Esophagus squamous epithelium (tissue), 5 donors: ENCODE data around the gene ADAMTS9. TPM values are rescaled to one million over a fixed set of nuclear protein-coding genes. Genes with fewer than 3 reads are reported as not detected.

Experiments used
- DNase-seq: peaks from one replicate; lab custom pipeline; 2025; lab: John Stamatoyannopoulos, UW
- H3K27ac ChIP-seq, 4 donors: fragments of 200-600 bp; sonication (generic); one replicate each; pipeline ENCODE4 v1.5.1; 2016 to 2019; ENCODE audit warnings: mild to moderate bottlenecking in 1 of 4
- H3K27me3 ChIP-seq, 4 donors: fragments of 200-600 bp; sonication (generic); 1 replicate in 3 of 4; 2 replicates in 1 of 4; pipeline versions ENCODE4 v1.5.1 to v1.6.0; 2017 to 2021; ENCODE audit warnings: antibody characterized with exemption in 1 of 4
- H3K36me3 ChIP-seq, 3 donors: fragments of 200-600 bp; sonication (generic); one replicate each; pipeline ENCODE4 v1.5.1; 2016 to 2019
- H3K4me1 ChIP-seq, 3 donors: fragments of 200-600 bp; sonication (generic); one replicate each; pipeline ENCODE4 v1.5.1; 2017 to 2019
- H3K4me3 ChIP-seq, 4 donors: fragments of 200-600 bp; sonication (generic); 1 replicate in 3 of 4; 2 replicates in 1 of 4; pipeline ENCODE4 v1.5.1; 2016 to 2019; ENCODE audit warnings: mild to moderate bottlenecking in 2 of 4, moderate library complexity in 1 of 4
- H3K9me3 ChIP-seq, 3 donors: fragments of 200-600 bp; sonication (generic); one replicate each; pipeline ENCODE4 v1.5.1; 2016 to 2019
- CTCF ChIP-seq, 6 experiments: fragments of 450-650 bp in 4 of 6; fragments of 200-600 bp in 2 of 6; sonication (generic) in 2 of 6; IDR thresholded peaks; one replicate each; pipeline ENCODE4 v1.5.1; 2016 to 2019; ENCODE audit warnings: antibody characterized with exemption in 6 of 6, mild to moderate bottlenecking in 4 of 6, moderate library complexity in 4 of 6
- POLR2A ChIP-seq, 4 donors: fragments of 450-650 bp; IDR thresholded peaks; one replicate each; pipeline ENCODE4 v1.6.1; 2017; ENCODE audit warnings: antibody characterized with exemption in 4 of 4, mild to moderate bottlenecking in 4 of 4, moderate library complexity in 3 of 4
- WGBS, 2 donors: methylation state at CpG; one replicate each; pipeline ENCODE4 v1.1.5; 2018; 5-methylcytosine and 5-hydroxymethylcytosine counted together
- intact Hi-C: fragments of 100-400 bp; cut with DNase I; formaldehyde crosslinking; loops from one replicate; pipeline ENCODE4 v1.15.0; 2022
- total RNA-seq, 4 donors: library from RNA; depleted of rRNA; stranded (reverse); fragments of >200 nt; gene quantifications; one replicate each; pipeline ENCODE4 v1.1.0, GENCODE V29; 2016
- donor health status: DM: yes; HTN: yes; CAD: no.

ADAMTS9 gene
- total RNA-seq, 4 donors from 2014 or later = 3.1 to 15.1 (median 5.9) TPM

- Histone ChIP-seq H3K4me1 (peaks cover 0 to 8% (median 0%) of the 10 kb centered on the region in 3 donors), H3K36me3 (no peaks in the 10 kb centered on the region), H3K27me3 (no peaks in the 10 kb centered on the region), H3K9me3 (no peaks in the 10 kb centered on the region), H3K27ac (no peak overlapping the region), H3K4me3 (no peak overlapping the region)
- intact Hi-C loops = no loop called here
- TF ChIP-seq CTCF (IDR thresholded peaks at IDR 0.05) (no peak), POLR2A (IDR thresholded peaks at IDR 0.05) (no peak)
- no peak for DNase-seq
- 71 to 81% methylated on average over 3 of the region's 3 CpGs for WGBS, 2 donors
Observed at GRCh38 chr3:64726414-64727090, 38.8 kb upstream of the ADAMTS9 start.

GRCh38 chr3:64718976-64719375 lies 31.2 kb upstream of the ADAMTS9 start:
- no peaks in the 10 kb centered on the region for H3K27me3 ChIP-seq
- 64 to 76% methylated on average over 4 of the region's 4 CpGs for WGBS, 2 donors
- no peak for TF ChIP-seq CTCF (IDR thresholded peaks at IDR 0.05)
- no peak for TF ChIP-seq POLR2A (IDR thresholded peaks at IDR 0.05)
- no peak overlapping the region for H3K4me3 ChIP-seq
- no peak for DNase-seq
- intact Hi-C loops = no loop called here
- H3K27ac ChIP-seq = no peak overlapping the region
- no peaks in the 10 kb centered on the region for H3K9me3 ChIP-seq
- no peaks in the 10 kb centered on the region for H3K4me1 ChIP-seq
- no peaks in the 10 kb centered on the region for H3K36me3 ChIP-seq

GRCh38 chr3:64717872-64718613 lies 30.2 kb upstream of the ADAMTS9 start:
- Histone ChIP-seq H3K9me3 (no peaks in the 10 kb centered on the region), H3K27ac (no peak overlapping the region), H3K36me3 (no peaks in the 10 kb centered on the region), H3K27me3 (no peaks in the 10 kb centered on the region), H3K4me3 (no peak overlapping the region), H3K4me1 (no peaks in the 10 kb centered on the region)
- WGBS, 2 donors = 66 to 71% methylated on average over 5 of the region's 5 CpGs
- intact Hi-C loops = no loop called here
- TF ChIP-seq POLR2A (IDR thresholded peaks at IDR 0.05) (no peak), CTCF (IDR thresholded peaks at IDR 0.05) (peak in 4 of 6 experiments; percentile 16 to 46 (median 28))
- DNase-seq = no peak

- no peak for DNase-seq
- H3K4me1 ChIP-seq = no peaks in the 10 kb centered on the region
- H3K36me3 ChIP-seq = no peaks in the 10 kb centered on the region
- no peak overlapping the region for H3K27ac ChIP-seq
- no peak overlapping the region for H3K4me3 ChIP-seq
- intact Hi-C loops = no loop called here
- H3K9me3 ChIP-seq = no peaks in the 10 kb centered on the region
- no peaks in the 10 kb centered on the region for H3K27me3 ChIP-seq
- TF ChIP-seq CTCF (IDR thresholded peaks at IDR 0.05) = no peak
- no peak for TF ChIP-seq POLR2A (IDR thresholded peaks at IDR 0.05)
- WGBS, 2 donors = 66 to 79% methylated on average over 3 of the region's 3 CpGs
Observed at GRCh38 chr3:64717411-64717810, 29.6 kb upstream of the ADAMTS9 start.

GRCh38 chr3:64716110-64716710 lies 28.4 kb upstream of the ADAMTS9 start:
- no peaks in the 10 kb centered on the region for H3K9me3 ChIP-seq
- no peak overlapping the region for H3K4me3 ChIP-seq
- no peaks in the 10 kb centered on the region for H3K36me3 ChIP-seq
- intact Hi-C loops = no loop called here
- 64 to 84% methylated on average over 8 of the region's 8 CpGs for WGBS, 2 donors
- DNase-seq = no peak
- no peaks in the 10 kb centered on the region for H3K27me3 ChIP-seq
- H3K4me1 ChIP-seq = no peaks in the 10 kb centered on the region
- TF ChIP-seq CTCF (IDR thresholded peaks at IDR 0.05) = no peak
- TF ChIP-seq POLR2A (IDR thresholded peaks at IDR 0.05) = no peak
- H3K27ac ChIP-seq = no peak overlapping the region
